KBM-7 (cell line): Measurements from ENCODE around the gene ADAM8.
"Not testable (repeated sequence)": the region's sequence is repeated elsewhere in the genome, so short reads cannot be mapped to it uniquely, and the experiment has no call there.

Experiments used
- DNase-seq: peaks from one replicate; pipeline ENCODE4 v3.0.0-alpha.2; 2015
- in situ Hi-C: fragments of 300-500 bp; cut with MboI; formaldehyde crosslinking; loops from 2 replicates; pipeline ENCODE4 v1.14.3; 2020; ENCODE audit warnings: low sequenced_read_pairs, low pct_unique_long_range_greater_than_20kb, mixed read lengths

The ADAM8 gene

DNA sequence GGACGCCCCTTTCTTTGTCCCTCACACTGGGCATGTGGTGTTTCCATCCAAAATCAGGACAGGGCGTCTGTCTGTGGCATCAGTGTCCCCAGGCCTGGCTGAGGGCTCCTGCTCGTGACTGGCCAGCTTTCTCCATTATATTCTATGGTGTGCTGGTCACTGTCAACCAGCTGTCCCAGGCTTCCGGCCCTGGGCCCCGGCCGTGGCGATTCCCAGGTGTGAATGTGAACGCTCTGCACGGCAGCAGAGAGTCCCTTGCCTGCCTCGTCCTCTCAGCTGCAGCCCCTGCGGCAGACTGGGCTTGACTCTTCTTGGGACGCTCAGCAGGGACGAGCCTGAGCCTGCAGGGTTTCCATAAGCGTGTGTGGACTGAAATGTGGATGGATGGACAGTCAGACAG is 52.6 kb downstream of the ADAM8 start:
- in situ Hi-C loops = no loop called here
- DNase-seq = no peak

DNA sequence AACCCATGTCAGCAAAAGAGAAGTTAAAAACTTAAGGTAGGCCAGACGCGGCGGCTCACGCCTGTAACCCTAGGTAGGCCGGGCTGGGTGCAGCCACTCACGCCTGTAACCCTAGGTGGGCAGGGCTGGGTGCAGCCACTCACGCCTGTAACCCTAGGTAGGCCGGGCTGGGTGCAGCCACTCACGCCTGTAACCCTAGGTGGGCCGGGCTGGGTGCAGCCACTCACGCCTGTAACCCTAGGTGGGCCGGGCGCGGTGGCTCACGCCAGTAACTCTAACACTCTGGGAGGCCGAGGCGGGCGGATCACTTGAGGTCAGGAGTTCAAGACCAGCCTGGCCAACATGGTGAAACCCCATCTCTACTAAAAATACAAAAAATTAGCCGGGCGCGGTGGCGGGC is 54.9 kb downstream of the ADAM8 start:
- DNase-seq, in situ Hi-C loops: not testable (repeated sequence)

DNA sequence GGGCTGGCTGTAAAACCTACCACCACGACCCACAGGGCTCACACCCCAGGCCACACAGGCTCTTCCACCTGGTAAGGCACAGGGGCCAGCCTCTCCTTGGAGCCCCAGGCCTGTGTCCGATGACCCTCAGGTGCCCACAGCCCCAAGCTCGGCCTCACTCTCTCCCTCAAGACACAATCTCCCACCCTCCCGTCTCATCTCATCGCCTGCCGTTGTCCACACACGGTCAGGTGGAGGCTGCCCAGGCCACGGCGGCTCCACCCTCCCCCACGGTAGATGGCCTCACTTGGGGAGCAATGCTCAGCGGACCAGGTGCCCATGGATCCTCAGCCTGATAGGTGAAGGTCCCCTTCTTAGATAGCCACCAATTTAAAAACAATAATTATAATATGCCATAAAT is 55.3 kb downstream of the ADAM8 start:
- in situ Hi-C loops = no loop called here
- no peak for DNase-seq

DNA sequence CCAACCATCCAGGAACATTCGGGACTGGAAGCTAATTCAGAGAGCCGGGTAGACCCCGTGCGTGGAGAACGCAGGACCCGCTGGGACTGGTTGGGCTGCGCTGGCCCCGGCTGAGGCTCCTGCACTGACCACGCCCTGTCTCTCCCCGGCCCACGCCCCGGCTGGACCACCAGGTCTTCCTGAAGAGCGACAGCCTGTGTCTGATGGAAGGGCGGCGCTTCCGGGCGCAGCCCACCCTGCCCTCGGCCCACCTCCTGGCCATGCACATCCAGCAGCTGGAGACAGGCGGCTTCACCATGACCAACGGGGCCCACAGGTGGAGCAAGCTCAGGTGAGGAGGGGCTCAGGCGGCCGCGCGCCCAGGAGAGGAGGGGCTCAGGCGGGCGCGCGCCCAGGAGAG is 56.9 kb downstream of the ADAM8 start:
- in situ Hi-C loops = no loop called here
- no peak for DNase-seq

DNA sequence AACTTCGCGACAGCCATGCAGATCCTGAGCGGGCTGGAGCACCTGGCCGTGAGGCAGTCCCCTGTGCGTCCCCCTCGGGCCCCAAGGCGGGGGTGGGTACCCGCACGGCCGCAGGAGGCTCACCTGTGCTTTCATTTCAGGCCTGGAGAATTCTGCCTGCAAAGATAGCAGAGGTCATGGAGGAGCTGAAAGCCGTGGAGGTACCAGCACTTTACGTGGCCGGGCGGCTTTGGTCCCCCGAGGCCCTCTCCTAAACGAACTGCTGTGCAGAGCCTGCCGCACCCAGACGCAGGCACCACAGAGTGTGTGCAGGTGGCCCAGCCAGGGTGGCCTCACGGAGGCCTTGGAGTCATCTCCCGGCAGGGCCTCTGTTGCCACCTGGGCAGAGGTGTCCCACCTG is 57.8 kb downstream of the ADAM8 start:
- in situ Hi-C loops = no loop called here
- no peak for DNase-seq

DNA sequence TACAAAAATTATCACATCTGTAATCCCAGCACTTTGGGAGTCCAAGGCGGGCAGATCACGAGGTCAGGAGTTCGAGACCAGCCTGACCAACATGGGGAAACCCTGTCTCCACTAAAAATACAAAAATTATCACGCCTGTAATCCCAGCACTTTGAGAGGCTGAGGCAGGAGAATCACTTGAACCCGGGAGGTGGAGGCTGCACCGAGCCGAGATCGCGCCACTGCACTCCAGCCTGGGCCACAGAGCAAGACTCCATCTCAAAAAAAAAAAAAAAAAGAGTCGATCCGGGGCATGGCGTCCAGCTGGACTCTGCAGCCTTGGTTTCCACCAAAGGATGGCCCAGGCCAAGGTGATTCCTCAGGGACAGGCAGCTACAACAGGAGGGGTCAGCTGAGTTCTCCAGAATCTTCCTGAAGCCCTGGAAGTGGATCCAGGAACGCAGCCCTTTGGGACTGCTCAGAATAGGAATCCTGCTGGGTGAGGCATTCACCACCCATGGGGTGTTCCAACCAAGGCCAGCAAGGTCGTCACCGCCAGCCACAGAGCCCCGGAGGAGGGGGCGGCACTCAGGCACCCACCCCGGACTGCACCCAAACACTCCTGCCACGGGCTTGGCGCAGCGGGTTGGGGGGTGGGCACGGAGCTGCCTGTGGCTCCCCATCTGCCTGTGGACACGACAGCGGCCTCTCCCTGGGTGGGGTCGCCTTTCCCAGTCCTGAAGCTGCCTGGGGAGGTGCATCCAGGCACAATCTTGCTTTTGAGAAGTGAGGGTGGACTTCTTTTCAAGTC is 58.7 kb downstream of the ADAM8 start:
- no peak for DNase-seq
- in situ Hi-C loops = no loop called here

DNA sequence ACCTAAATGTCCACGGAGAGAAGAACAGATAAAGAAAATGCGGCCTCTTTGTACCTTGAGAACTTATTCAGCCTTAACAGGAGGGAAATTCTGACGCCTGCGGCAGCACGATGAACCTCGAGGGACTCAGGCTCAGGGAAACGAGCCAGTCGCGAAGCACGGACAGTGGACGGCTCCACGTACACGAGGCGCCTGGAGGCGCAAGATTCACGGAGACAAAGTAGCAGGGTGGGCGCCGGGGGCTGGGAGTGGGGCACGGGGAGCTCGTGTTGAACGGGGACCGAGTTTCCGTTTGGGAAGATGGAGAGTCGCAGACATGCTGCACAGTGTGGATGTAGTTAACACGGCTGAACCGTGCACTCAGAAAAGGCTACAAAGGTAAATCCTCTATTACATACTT is 59.9 kb downstream of the ADAM8 start:
- no peak for DNase-seq
- in situ Hi-C loops = no loop called here

DNA sequence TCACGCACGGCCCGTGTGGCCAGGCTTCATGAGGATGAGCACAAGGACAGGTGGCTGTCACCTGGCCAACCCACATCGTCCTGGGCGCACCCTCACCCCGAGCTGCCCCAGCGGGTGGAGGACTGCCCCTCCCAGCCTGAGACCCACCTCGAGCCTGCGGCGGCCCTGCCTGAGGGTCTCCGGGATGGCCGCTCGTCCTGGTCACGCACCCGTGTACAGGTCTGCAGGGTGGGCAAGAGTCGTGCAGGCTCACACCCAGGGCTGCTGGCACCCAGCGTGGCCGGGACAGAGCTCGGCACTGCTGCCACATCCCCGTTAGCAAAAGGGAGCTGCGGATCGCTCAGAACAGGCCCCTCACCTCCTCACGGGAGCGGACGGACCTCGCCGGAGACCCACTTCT is 61.1 kb downstream of the ADAM8 start:
- no peak for DNase-seq
- in situ Hi-C loops = no loop called here

DNA sequence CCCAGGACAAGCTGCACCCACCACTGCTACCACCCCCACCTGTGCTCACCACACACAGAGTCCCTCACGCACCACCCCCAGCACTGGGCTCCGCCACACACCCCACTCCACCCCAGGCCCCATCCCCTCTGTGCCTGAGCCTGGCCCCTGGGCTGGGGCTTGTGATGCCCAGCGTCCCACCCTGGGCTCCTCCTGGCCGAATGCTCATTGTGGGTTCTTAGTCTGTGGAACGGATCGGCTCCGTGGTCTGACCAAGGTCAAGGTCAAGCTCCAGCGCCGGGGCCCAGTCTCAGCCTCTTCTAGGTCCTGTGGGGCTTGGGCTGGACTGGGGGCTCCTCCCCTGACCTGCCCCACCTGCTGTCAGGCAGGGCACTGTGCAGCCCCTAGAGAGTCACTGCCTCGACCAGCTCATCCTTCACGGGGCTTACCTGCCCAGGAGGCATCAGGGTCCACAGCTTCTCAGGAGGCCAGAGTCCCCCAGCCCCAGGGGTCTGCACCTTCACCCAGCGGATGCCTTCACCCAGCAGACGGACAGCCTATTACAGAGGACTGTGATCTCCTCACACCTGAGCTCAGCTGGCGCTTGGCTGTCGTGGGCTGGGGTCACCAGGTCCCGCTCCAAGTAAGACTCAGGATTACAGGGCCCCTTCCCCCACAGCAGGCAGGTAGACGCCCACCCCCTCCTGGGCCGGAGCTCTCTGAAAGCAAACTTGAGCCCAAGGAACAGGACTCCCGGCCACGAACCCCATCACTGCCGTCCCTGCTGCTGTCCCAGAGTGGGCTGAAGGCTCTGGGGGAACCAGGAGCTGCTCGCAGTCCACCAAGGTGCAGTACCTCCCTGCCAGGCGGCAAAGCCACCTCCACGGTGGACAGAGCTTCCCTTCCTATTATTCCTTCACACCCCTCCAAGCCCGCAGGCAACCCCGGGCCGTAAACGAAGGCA is 61.9 kb downstream of the ADAM8 start:
- in situ Hi-C loops = no loop called here

DNA sequence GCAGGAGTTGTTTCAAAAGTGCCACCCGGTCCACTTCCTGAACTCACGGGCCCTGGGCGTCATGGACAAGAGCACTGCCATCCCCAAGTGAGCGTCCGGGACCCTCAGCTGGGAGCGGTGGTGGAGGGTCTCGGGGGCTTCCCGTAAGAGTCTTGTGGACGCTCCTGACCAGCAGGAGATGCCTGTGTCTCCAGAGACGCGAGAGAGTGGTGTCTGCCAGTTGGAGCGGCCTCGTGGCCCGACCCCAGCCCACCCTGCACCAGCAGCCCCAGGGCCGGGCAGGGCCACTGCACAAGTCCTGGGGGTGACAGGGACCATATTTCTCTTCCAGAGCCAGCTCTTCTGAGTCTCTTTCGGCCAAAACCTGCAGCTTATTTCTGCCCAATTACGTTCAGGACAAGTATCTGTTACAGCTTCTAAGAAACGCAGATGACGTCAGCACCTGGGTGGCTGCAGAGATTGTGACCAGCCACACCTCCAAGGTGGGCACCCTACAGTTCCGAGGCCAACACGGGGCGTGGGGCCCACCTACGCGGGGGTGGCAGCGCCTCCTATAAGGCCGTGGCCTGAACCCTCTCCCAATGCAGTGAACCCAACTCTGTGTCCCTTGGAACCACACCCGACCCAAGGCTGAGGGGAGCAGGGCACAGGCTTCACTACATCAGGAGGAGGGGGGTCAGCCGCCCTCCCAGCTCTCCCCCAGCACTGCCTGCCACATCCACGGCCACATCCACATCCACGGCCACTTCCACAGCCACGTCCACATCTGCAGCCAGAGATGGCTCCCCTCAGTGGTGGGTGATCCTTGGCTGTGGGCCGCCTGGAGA is 62.8 kb downstream of the ADAM8 start:
- in situ Hi-C loops = no loop called here
- DNase-seq = no peak

More for the DNA sequence above, 61.9 kb downstream of the ADAM8 start:
- DNase-seq = no peak

DNA sequence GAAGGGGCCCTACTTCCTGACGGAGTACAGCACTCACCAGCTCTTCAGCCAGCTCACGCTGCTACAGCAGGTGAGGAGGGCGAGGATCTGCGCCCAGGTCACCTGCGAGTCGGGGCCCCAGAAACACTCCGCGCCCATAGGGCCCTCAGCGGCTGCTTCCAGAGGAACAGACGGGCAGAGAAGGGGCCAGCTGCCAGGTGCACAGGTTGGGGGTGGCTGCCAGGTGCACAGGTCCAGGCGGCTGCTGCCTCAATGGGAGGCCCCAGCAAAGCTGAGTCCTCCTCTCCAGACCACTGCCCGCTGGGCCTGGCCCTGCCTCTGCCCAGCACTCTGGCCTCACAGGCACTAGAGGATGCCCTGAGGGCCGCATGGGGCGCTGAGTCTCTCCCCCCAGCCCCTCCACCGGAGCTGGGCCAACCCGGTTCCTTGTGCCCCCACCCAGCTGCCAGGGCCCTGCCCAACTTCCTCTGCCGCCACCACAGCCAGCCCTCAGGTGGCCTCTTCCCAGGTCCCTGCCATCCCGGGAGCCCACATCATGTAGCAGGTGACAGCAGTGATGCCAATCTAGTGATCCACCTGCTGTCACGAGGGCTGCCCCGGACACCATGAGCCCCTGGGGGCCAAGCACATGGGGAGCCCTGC is 63.7 kb downstream of the ADAM8 start:
- in situ Hi-C loops = no loop called here
- DNase-seq = no peak
